HUES64 (cell line): ENCODE measurements around the gene TEX52. TPM values are rescaled to one million over a fixed set of nuclear protein-coding genes. Genes with fewer than 3 reads are reported as not detected.

Source experiments
- H3K27ac ChIP-seq: 2 replicates; pipeline ENCODE4 v1.7.0; 2013; ENCODE audit warnings: low read depth, low read length, inconsistent platforms
- H3K27me3 ChIP-seq: 2 replicates; pipeline ENCODE4 v1.6.1; 2013; ENCODE audit warnings: mild to moderate bottlenecking, low read length; ENCODE audit not compliant: insufficient read depth
- H3K36me3 ChIP-seq: 2 replicates; pipeline ENCODE4 v1.6.1; 2013; ENCODE audit warnings: mild to moderate bottlenecking, low read length; ENCODE audit not compliant: insufficient read depth
- H3K4me1 ChIP-seq: 2 replicates; pipeline ENCODE4 v1.6.1; 2013; ENCODE audit warnings: mild to moderate bottlenecking, low read length, moderate library complexity; ENCODE audit not compliant: insufficient read depth
- H3K4me3 ChIP-seq: 2 replicates; pipeline ENCODE4 v1.5.1; 2013; ENCODE audit warnings: mild to moderate bottlenecking, low read length, moderate library complexity
- H3K9ac ChIP-seq: 2 replicates; pipeline ENCODE4 v1.6.1; 2013; ENCODE audit warnings: mild to moderate bottlenecking, low read depth, low read length
- H3K9me3 ChIP-seq: 2 replicates; pipeline ENCODE4 v1.6.1; 2013; ENCODE audit warnings: low read depth, low read length; ENCODE audit not compliant: insufficient read depth
- WGBS: fragments of 150-250, 120-280 bp; methylation state at CpG from one replicate; pipeline ENCODE4 v1.1.7; 2013; ENCODE audit warnings: missing lambda C conversion rate; 5-methylcytosine and 5-hydroxymethylcytosine counted together
- polyA plus RNA-seq, 2 experiments: library from polyadenylated mRNA; stranded (reverse); fragments of 50-300 nt; gene quantifications; one replicate each; pipeline ENCODE4 v1.2.3, GENCODE V29; 2013

Gene TEX52
- polyA plus RNA-seq (2013, experiment 1 of 2): not detected
- not detected for polyA plus RNA-seq (2013, experiment 2 of 2)

GRCh38 chr12:2857021-2857431, at the start of gene TEX52:
TSS of gene TEX52 (minus strand) at chr12:2857039. CDS start at chr12:2857026, 13 bp downstream.
- WGBS: 71% methylated on average over 3 of the region's 3 CpGs

GRCh38 chr12:2904260-2904659, 47.4 kb upstream of the TEX52 start:
- 97% methylated on average over 2 of the region's 2 CpGs for WGBS
- Histone ChIP-seq H3K4me3 (no peak overlapping the region), H3K9ac (no peak overlapping the region), H3K27me3 (no peaks in the 10 kb centered on the region), H3K4me1 (peaks cover 11% of the 10 kb centered on the region), H3K36me3 (no peaks in the 10 kb centered on the region), H3K9me3 (no peaks in the 10 kb centered on the region), H3K27ac (0 out of 2 replicates have a peak overlapping the region, but pooled peaks have one; percentile 13)

More at GRCh38 chr12:2857021-2857431, at the start of gene TEX52:
- Histone ChIP-seq H3K36me3 (peaks cover 40% of the 10 kb centered on the region), H3K27me3 (no peaks in the 10 kb centered on the region), H3K9ac (no peak within 1 kb of the TSS), H3K9me3 (no peaks in the 10 kb centered on the region), H3K4me1 (no peaks in the 10 kb centered on the region), H3K4me3 (no peak within 1 kb of the TSS), H3K27ac (0 out of 2 replicates have a peak within 1 kb of the TSS, but pooled peaks have one; percentile 9)

- H3K27me3 ChIP-seq: no peaks in the 10 kb centered on the region
- no peaks in the 10 kb centered on the region for H3K9me3 ChIP-seq
- H3K9ac ChIP-seq: no peak overlapping the region
- H3K4me1 ChIP-seq: peaks cover 6% of the 10 kb centered on the region; the same call in 1 of the 2 replicates
- no peak overlapping the region for H3K27ac ChIP-seq
- H3K4me3 ChIP-seq: no peak overlapping the region
- WGBS: 76% methylated on average over 4 of the region's 4 CpGs
- H3K36me3 ChIP-seq: no peaks in the 10 kb centered on the region
Measured at GRCh38 chr12:2902272-2902880, 45.5 kb upstream of the TEX52 start.

GRCh38 chr12:2900642-2901041, 43.8 kb upstream of the TEX52 start:
- H3K27me3 ChIP-seq: no peaks in the 10 kb centered on the region
- H3K36me3 ChIP-seq: no peaks in the 10 kb centered on the region
- 86% methylated on average over 8 of the region's 8 CpGs for whole genome bisulfite sequencing
- H3K4me3 ChIP-seq: no peak overlapping the region
- no peaks in the 10 kb centered on the region for H3K9me3 ChIP-seq
- no peak overlapping the region for H3K27ac ChIP-seq
- peaks cover 6% of the 10 kb centered on the region; the same call in 1 of the 2 replicates for H3K4me1 ChIP-seq
- H3K9ac ChIP-seq: no peak overlapping the region

- Histone ChIP-seq H3K4me3 (no peak overlapping the region), H3K4me1 (peaks cover 5% of the 10 kb centered on the region; the same call in 1 of the 2 replicates), H3K27ac (no peak overlapping the region), H3K9me3 (no peaks in the 10 kb centered on the region), H3K27me3 (no peaks in the 10 kb centered on the region), H3K36me3 (no peaks in the 10 kb centered on the region), H3K9ac (no peak overlapping the region)
- 96% methylated on average over 5 of the region's 5 CpGs for WGBS
Measured at GRCh38 chr12:2897418-2897817, 40.6 kb upstream of the TEX52 start.

- Histone ChIP-seq H3K4me1 (no peaks in the 10 kb centered on the region), H3K27ac (no peak overlapping the region), H3K27me3 (no peaks in the 10 kb centered on the region), H3K36me3 (no peaks in the 10 kb centered on the region), H3K9me3 (no peaks in the 10 kb centered on the region), H3K9ac (no peak overlapping the region), H3K4me3 (no peak overlapping the region)
- WGBS: 89% methylated on average over 2 of the region's 2 CpGs
Measured at GRCh38 chr12:2895511-2895910, 38.7 kb upstream of the TEX52 start.

GRCh38 chr12:2895051-2895451, 38.2 kb upstream of the TEX52 start:
- H3K4me3 ChIP-seq: no peak overlapping the region
- H3K4me1 ChIP-seq: no peaks in the 10 kb centered on the region
- H3K9me3 ChIP-seq: no peaks in the 10 kb centered on the region
- H3K36me3 ChIP-seq: no peaks in the 10 kb centered on the region
- 32% methylated on average over 2 of the region's 2 CpGs for WGBS
- no peak overlapping the region for H3K9ac ChIP-seq
- no peak overlapping the region for H3K27ac ChIP-seq
- H3K27me3 ChIP-seq: no peaks in the 10 kb centered on the region

GRCh38 chr12:2893007-2893406, 36.2 kb upstream of the TEX52 start:
- no peak overlapping the region for H3K9ac ChIP-seq
- no peaks in the 10 kb centered on the region for H3K9me3 ChIP-seq
- peaks cover 14% of the 10 kb centered on the region for H3K36me3 ChIP-seq
- H3K4me1 ChIP-seq: no peaks in the 10 kb centered on the region
- no peaks in the 10 kb centered on the region for H3K27me3 ChIP-seq
- no peak overlapping the region for H3K27ac ChIP-seq
- WGBS: 92% methylated on average over 8 of the region's 8 CpGs
- H3K4me3 ChIP-seq: no peak overlapping the region

GRCh38 chr12:2892246-2892645, 35.4 kb upstream of the TEX52 start:
- H3K4me3 ChIP-seq: 0 out of 2 replicates have a peak overlapping the region, but pooled peaks have one; percentile 65
- WGBS: 91% methylated on average over 12 of the region's 12 CpGs
- no peak overlapping the region for H3K27ac ChIP-seq
- no peaks in the 10 kb centered on the region for H3K9me3 ChIP-seq
- no peaks in the 10 kb centered on the region for H3K27me3 ChIP-seq
- H3K36me3 ChIP-seq: peaks cover 20% of the 10 kb centered on the region
- H3K9ac ChIP-seq: no peak overlapping the region
- no peaks in the 10 kb centered on the region for H3K4me1 ChIP-seq

- Histone ChIP-seq H3K9me3 (no peaks in the 10 kb centered on the region), H3K36me3 (peaks cover 26% of the 10 kb centered on the region), H3K4me3 (peak overlapping the region; percentile 65), H3K27ac (peak overlapping the region; percentile 50; the same call in 1 of the 2 replicates), H3K4me1 (no peaks in the 10 kb centered on the region), H3K9ac (peak overlapping the region; percentile 74), H3K27me3 (no peaks in the 10 kb centered on the region)
- 30% methylated on average over 41 of the region's 42 CpGs for WGBS
Measured at GRCh38 chr12:2891240-2892053, 34.6 kb upstream of the TEX52 start.
